ENCODE results near the gene TBX18. TPM values are rescaled to one million over a fixed set of nuclear protein-coding genes. Genes with fewer than 3 reads are reported as not detected.

TBX18 gene
- total RNA-seq (2022; extraction: Qiagen RNA extraction) = 16.3 to 23.7 TPM (median 20.5 TPM) in 5 replicates

DNA sequence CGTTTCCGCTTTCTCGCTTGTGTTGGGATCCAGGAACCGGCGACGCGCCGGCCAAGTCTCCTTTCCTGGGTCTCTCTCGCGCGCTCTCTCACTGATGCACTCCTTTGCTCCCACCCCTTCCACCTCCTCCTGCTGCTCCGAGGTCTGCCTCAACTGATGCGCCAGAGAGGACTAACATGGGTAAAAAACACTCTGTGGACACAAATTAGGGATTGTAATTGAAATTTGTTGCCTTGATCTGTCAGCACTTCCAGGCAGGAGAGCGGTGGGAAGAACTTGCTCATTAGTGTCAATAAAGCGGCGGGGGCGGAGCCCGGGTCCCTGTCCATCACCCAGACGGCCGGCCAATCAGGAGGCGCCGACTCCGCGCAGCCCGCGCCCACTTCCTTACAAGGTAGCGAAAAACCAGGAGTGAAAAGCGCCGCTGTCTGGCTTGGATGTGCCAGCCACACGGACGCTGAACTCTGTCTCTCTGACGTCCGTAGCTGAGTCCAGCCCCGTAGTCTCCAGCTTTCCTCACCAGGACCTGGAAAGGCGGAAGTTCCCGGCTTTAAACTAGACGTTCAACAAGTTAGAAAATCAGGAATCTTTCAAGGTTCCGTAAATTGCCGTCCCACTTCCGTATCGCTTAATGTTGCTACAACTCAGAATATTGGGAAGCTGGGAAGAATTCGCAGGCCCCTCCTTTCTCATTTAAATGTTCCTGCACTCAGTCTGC is at the start of gene TBX18:
TBX18 (minus strand) TSS at position 267 of the 718 bp plus-strand sequence. CDS start 417 bp downstream, outside the sequence.

